Activated CD4-positive, alpha-beta memory T cell treated with anti-CD3 and anti-CD28 coated beads, Interleukin-2, amount 10 ng/mL, durations not matched to agents 7 days and 5 days (primary cell): ENCODE measurements around the gene FAF1. TPM values are rescaled to one million over a fixed set of nuclear protein-coding genes. Genes with fewer than 3 reads are reported as not detected.

Source experiments
- CTCF ChIA-PET: fragments of 350-600 bp; sonication (Branson Sonifier 250); formaldehyde crosslinking; loops from one replicate; lab custom pipeline; 2021; ENCODE audit warnings: antibody characterized with exemption, inconsistent platforms; lab: Charles Lee
- POLR2A ChIA-PET: fragments of 350-600 bp; sonication (Branson Sonifier 250); formaldehyde crosslinking; loops from one replicate; lab custom pipeline; 2021; ENCODE audit warnings: antibody characterized with exemption; lab: Charles Lee
- DNase-seq: peaks from one replicate; pipeline ENCODE4 v3.0.0-alpha.2; 2020
- H3K27ac Mint-ChIP-seq: one replicate; pipeline ENCODE4 v1.8.0; 2021; ENCODE audit warnings: mild to moderate bottlenecking, mixed read lengths
- H3K27me3 Mint-ChIP-seq: one replicate; pipeline ENCODE4 v1.8.0; 2021; ENCODE audit warnings: mixed read lengths
- H3K36me3 Mint-ChIP-seq: one replicate; pipeline ENCODE4 v1.8.0; 2021; ENCODE audit warnings: low read depth, mixed read lengths
- H3K4me1 Mint-ChIP-seq: one replicate; pipeline ENCODE4 v1.8.0; 2021; ENCODE audit warnings: mixed read lengths
- H3K4me3 Mint-ChIP-seq: one replicate; pipeline ENCODE4 v1.8.0; 2021; ENCODE audit warnings: mild to moderate bottlenecking, mixed read lengths
- H3K9me3 Mint-ChIP-seq: one replicate; pipeline ENCODE4 v1.8.0; 2021; ENCODE audit warnings: mixed read lengths
- total RNA-seq, 2 experiments: library from RNA; stranded (reverse); gene quantifications; one replicate each; pipeline ENCODE4 v1.2.3, GENCODE V29; 2021

Gene FAF1
- total RNA-seq, 2 experiments from 2014 or later = 71.3 to 75.1 TPM

- H3K4me3 Mint-ChIP-seq = no peak overlapping the region
- CTCF ChIA-PET = no interaction called here
Observed at GRCh38 chr1:50986653-50987052, 26.6 kb upstream of the FAF1 start.

DNA sequence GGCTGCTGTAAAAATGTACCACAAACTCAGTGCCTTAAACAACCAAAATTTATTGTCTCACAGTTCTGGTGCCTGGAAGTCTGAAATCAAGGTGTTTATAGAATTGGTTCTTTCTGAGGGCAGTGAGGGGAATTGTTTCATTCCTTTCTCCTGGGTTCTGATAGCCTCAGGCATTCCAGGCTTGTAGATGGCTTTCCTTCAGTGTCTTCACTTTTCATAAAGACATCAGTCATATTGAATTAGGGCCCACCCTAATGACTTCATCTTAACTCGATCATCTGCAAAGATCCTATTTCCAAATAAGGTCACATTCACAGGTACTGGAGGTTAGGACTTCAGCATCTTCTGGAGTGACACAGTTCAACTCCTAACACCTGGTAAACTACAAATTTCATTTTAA lies 25.0 kb upstream of the FAF1 start:
- Mint-ChIP-seq H3K27ac (no peak overlapping the region), H3K27me3 (peaks cover 25% of the 10 kb centered on the region), H3K4me1 (no peaks in the 10 kb centered on the region), H3K4me3 (no peak overlapping the region), H3K9me3 (no peaks in the 10 kb centered on the region), H3K36me3 (no peaks in the 10 kb centered on the region)
- ChIA-PET CTCF (interaction anchor here (0.6 kb wide), 2 partner anchors 25 to 105 kb away, joined by 3 read pairs; partner anchors contain the start of gene FAF1), POLR2A (no interaction called here)
- no peak for DNase-seq

More at GRCh38 chr1:50986653-50987052, 26.6 kb upstream of the FAF1 start:
- Mint-ChIP-seq H3K4me1 (no peaks in the 10 kb centered on the region), H3K36me3 (no peaks in the 10 kb centered on the region), H3K9me3 (no peaks in the 10 kb centered on the region), H3K27me3 (peaks cover 21% of the 10 kb centered on the region), H3K27ac (no peak overlapping the region)
- DNase-seq = no peak
- POLR2A ChIA-PET = no interaction called here

DNA sequence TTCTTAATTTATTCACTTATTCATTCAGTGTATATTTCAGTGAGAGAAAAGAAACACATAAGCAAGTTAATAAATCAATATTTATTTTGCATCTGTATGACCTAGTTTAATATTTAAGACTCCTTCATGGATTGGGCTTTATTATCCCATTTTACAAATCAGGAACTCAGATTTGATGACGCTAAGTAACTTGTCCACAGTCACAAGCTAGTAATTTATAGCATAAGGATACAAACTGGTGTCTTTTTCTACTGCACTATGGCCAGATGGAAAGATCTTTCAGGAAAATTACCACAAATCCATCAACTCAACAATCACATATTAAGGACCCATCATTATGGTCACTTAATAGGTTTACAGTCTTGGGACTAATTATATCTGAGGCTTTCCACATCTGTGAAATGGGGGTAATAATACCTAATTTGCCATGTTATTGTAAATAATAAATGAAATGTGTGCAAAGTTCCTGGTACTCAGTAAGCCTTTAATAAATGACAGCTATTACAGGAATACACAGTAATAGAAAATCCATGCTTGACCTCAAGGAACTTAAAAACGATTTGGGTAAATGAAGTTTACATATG lies 23.2 kb upstream of the FAF1 start:
- ChIA-PET CTCF (no interaction called here), POLR2A (no interaction called here)
- Mint-ChIP-seq H3K27me3 (peaks cover 40% of the 10 kb centered on the region), H3K4me3 (no peak overlapping the region), H3K27ac (no peak overlapping the region), H3K9me3 (no peaks in the 10 kb centered on the region), H3K36me3 (no peaks in the 10 kb centered on the region), H3K4me1 (peaks cover 11% of the 10 kb centered on the region)
- no peak for DNase-seq

GRCh38 chr1:50982611-50983010 lies 22.5 kb upstream of the FAF1 start:
- Mint-ChIP-seq H3K4me1 (peaks cover 12% of the 10 kb centered on the region), H3K9me3 (no peaks in the 10 kb centered on the region), H3K27me3 (peaks cover 44% of the 10 kb centered on the region), H3K27ac (no peak overlapping the region), H3K4me3 (no peak overlapping the region), H3K36me3 (no peaks in the 10 kb centered on the region)
- ChIA-PET CTCF (no interaction called here), POLR2A (no interaction called here)
- no peak for DNase-seq

DNA sequence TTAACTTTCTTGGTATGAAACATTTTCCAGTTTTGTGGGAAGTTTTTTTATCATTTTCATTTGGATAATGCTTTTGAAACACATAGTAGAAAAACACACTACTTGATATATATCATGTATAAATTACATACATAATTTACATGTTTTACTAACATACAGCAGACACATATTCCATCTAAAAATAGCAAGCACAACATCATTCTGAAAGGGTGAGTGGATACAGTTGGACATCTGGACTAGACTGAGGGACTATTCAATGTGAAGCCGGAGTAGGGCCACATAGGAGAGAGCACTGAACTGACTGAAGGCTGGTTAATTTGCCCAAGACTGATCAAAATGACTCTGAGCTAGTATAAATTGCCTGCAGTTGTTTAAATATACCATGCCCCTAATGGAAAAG lies 21.7 kb upstream of the FAF1 start:
- ChIA-PET CTCF (no interaction called here), POLR2A (interaction anchor here (1.5 kb wide), 1 partner anchor 13 kb away, joined by 6 read pairs; no protein-coding TSS in a partner anchor)
- Mint-ChIP-seq H3K36me3 (no peaks in the 10 kb centered on the region), H3K4me1 (peaks cover 16% of the 10 kb centered on the region), H3K27ac (no peak overlapping the region), H3K27me3 (peaks cover 51% of the 10 kb centered on the region), H3K9me3 (no peaks in the 10 kb centered on the region), H3K4me3 (no peak overlapping the region)
- DNase-seq = no peak

DNA sequence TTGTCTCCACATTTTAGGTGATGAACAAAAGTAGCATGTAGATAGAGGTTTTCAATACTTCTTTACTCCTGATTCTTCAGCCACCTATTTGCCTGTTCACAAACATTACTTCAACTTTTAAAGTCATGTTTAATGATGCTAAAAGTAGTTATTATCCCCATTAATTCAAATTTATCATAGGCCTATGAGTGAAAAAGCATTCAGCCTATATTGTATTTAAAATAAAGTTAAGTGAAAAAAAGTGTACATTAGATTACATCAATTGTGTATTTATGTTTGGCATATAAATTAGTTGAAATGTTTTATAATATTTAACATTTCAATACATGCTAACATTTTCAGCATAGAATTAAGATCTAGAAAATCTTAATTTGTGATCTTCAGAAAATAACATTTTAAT lies 20.4 kb upstream of the FAF1 start:
- H3K36me3 Mint-ChIP-seq = peaks cover 7% of the 10 kb centered on the region
- ChIA-PET POLR2A (interaction anchor here (1.5 kb wide), 1 partner anchor 12 kb away, joined by 6 read pairs; no protein-coding TSS in a partner anchor), CTCF (interaction anchor here (3.6 kb wide), 1 partner anchor 12 kb away, joined by 25 read pairs; the partner anchor contains the start of gene CDKN2C)
- no peaks in the 10 kb centered on the region for H3K9me3 Mint-ChIP-seq
- peaks cover 54% of the 10 kb centered on the region for H3K27me3 Mint-ChIP-seq
- H3K4me1 Mint-ChIP-seq = peaks cover 24% of the 10 kb centered on the region
- H3K27ac Mint-ChIP-seq = no peak overlapping the region
- H3K4me3 Mint-ChIP-seq = no peak overlapping the region
- no peak for DNase-seq

GRCh38 chr1:50979937-50980336 lies 19.9 kb upstream of the FAF1 start:
- ChIA-PET CTCF (interaction anchor here (3.6 kb wide), 1 partner anchor 11 kb away, joined by 25 read pairs; the partner anchor contains the start of gene CDKN2C), POLR2A (interaction anchor here (4.2 to 4.5 kb wide), 2 partner anchors 11 to 20 kb away, joined by 53 to 125 read pairs; partner anchors contain the start of genes CDKN2C and FAF1)
- peaks cover 53% of the 10 kb centered on the region for H3K27me3 Mint-ChIP-seq
- H3K9me3 Mint-ChIP-seq = no peaks in the 10 kb centered on the region
- no peak overlapping the region for H3K4me3 Mint-ChIP-seq
- H3K4me1 Mint-ChIP-seq = peaks cover 24% of the 10 kb centered on the region
- peaks cover 11% of the 10 kb centered on the region for H3K36me3 Mint-ChIP-seq
- DNase-seq = no peak
- no peak overlapping the region for H3K27ac Mint-ChIP-seq

DNA sequence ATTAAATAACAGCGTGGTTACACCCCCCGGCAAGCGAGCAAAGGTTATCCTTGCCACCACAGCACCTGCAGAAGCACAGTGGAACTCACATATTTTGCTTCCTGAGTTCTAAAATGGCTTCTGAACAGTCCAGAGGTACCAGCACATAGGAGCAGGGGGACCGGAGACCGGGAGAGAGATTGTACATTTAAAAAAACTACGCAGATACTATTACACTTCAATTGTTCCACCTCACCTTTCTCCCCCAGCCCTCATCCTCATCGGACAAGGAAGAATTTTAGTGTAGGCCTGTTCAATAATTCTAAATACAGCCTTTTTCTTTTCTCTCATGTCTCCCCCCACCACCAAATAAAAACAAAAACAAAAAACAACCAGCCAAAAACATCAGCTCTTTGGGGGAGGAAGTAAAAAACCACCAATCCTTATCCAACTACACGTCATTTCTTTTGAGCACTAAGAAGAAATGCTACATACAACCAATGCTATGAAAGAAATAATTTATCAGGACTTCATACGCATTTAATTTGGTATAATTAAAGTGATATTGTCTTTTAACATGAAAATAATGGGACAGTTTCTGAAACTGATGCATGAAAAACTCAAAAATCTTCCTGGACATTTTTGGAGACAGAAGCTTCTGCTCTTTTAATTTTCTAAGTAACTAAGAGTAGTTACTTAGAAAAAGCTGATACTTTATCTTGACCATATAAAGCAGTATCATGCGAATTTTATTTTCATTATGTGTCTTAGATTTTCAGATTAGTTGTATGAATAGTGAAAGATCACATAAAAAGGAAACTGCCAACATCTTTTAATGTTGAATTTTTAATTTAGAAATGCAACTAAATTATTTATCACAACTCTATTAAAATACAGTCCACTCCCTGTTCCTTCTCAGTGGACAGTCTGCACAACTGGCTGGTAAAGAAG lies 19.1 kb upstream of the FAF1 start:
- DNase-seq = no peak
- peak overlapping the region; percentile 76 for H3K4me3 Mint-ChIP-seq
- POLR2A ChIA-PET = interaction anchor here (1.0 to 4.5 kb wide), 4 partner anchors 9 to 122 kb away, joined by 3 to 125 read pairs (median 29); partner anchors contain the start of genes CDKN2C and FAF1
- H3K27ac Mint-ChIP-seq = peak overlapping the region; percentile 58
- CTCF ChIA-PET = interaction anchor here (1.2 to 3.6 kb wide), 2 partner anchors 10 to 213 kb away, joined by 3 to 25 read pairs; partner anchors contain the start of gene CDKN2C
- peaks cover 59% of the 10 kb centered on the region for H3K27me3 Mint-ChIP-seq
- peaks cover 26% of the 10 kb centered on the region for H3K4me1 Mint-ChIP-seq
- H3K36me3 Mint-ChIP-seq = peaks cover 19% of the 10 kb centered on the region
- no peaks in the 10 kb centered on the region for H3K9me3 Mint-ChIP-seq

- POLR2A ChIA-PET = interaction anchor here (1.0 to 4.5 kb wide), 7 partner anchors 10 to 258 kb away, joined by 3 to 125 read pairs (median 4); partner anchors contain the start of genes CDKN2C, FAF1 and RNF11
- H3K9me3 Mint-ChIP-seq = no peaks in the 10 kb centered on the region
- peaks cover 28% of the 10 kb centered on the region for H3K4me1 Mint-ChIP-seq
- H3K27me3 Mint-ChIP-seq = peaks cover 63% of the 10 kb centered on the region
- H3K4me3 Mint-ChIP-seq = peak overlapping the region; percentile 76
- CTCF ChIA-PET = interaction anchor here (1.2 to 3.6 kb wide), 2 partner anchors 9 to 214 kb away, joined by 3 to 25 read pairs; partner anchors contain the start of gene CDKN2C
- H3K27ac Mint-ChIP-seq = peak overlapping the region; percentile 58
- DNase-seq = peak; percentile 24
- peaks cover 27% of the 10 kb centered on the region for H3K36me3 Mint-ChIP-seq
Observed at GRCh38 chr1:50978144-50978851, 18.2 kb upstream of the FAF1 start.

DNA sequence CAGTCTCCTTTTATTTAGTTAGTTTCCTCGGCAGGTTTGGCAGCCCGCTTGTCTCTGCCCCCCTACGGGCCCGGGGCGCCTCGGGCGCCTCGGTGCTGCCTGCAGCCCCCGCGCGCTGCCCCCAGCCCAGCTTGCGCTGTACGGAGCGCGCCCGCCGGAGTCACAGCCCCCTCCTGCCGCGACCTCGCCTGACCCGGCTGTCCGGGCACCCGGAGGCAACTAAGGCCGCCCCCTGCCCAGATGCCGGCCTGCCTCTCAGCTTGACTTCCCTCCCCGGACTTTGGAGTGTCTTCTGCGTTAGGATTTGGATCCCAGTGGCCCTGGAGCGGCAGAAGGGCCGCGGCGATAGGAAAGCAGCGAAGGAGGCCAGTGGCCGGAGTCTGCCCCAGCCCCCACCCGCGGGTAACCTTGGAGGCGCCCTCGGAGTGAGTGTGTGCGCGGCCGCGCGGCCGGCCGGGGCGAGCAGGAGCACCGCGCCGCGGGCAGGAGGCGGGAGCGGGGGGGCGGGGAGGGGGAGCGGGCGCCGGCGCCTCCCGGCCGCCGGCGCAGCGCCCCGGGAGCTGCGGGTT lies 17.6 kb upstream of the FAF1 start:
- Mint-ChIP-seq H3K4me3 (peak overlapping the region; percentile 70), H3K4me1 (peaks cover 30% of the 10 kb centered on the region), H3K27ac (peak overlapping the region; percentile 26), H3K9me3 (no peaks in the 10 kb centered on the region), H3K36me3 (peaks cover 31% of the 10 kb centered on the region), H3K27me3 (peaks cover 60% of the 10 kb centered on the region)
- CTCF ChIA-PET = interaction anchor here (1.0 to 3.6 kb wide), 3 partner anchors 9 to 19 kb away, joined by 5 to 25 read pairs (median 6); partner anchors contain the start of gene CDKN2C
- DNase-seq = peak; percentile 27
- POLR2A ChIA-PET = interaction anchor here (0.9 to 4.5 kb wide), 7 partner anchors 9 to 541 kb away, joined by 3 to 125 read pairs (median 4); partner anchors contain the start of genes CDKN2C, EPS15, FAF1 and RNF11

- ChIA-PET POLR2A (interaction anchor here (0.9 to 4.5 kb wide), 6 partner anchors 8 to 542 kb away, joined by 3 to 125 read pairs (median 4); partner anchors contain the start of genes CDKN2C, EPS15, FAF1 and RNF11), CTCF (interaction anchor here (0.7 to 3.6 kb wide), 4 partner anchors 8 to 293 kb away, joined by 5 to 25 read pairs (median 6); partner anchors contain the start of gene CDKN2C)
- no peaks in the 10 kb centered on the region for H3K9me3 Mint-ChIP-seq
- peaks cover 32% of the 10 kb centered on the region for H3K36me3 Mint-ChIP-seq
- H3K27ac Mint-ChIP-seq = peak overlapping the region; percentile 31
- peak overlapping the region; percentile 70 for H3K4me3 Mint-ChIP-seq
- peaks cover 31% of the 10 kb centered on the region for H3K4me1 Mint-ChIP-seq
- H3K27me3 Mint-ChIP-seq = peaks cover 59% of the 10 kb centered on the region
- peak; percentile 28 for DNase-seq
Observed at GRCh38 chr1:50976890-50977574, 17.0 kb upstream of the FAF1 start.
